Measurements from ENCODE around the gene SHBG.
"Not testable (repeated sequence)": the region's sequence is repeated elsewhere in the genome, so short reads cannot be mapped to it uniquely, and the experiment has no call there.

Gene SHBG

GRCh38 chr17:7612294-7612640, 17.7 kb upstream of the SHBG start:
- DNase-seq, result no peak

GRCh38 chr17:7613769-7614424, 16.0 kb upstream of the SHBG start:
- DNase-seq, result no peak

GRCh38 chr17:7614425-7615264, 15.3 kb upstream of the SHBG start, which contains the start of gene FXR2:
TSS of gene FXR2 (minus strand) at chr17:7614897. CDS start at chr17:7614532, 365 bp downstream.
- peak; percentile 98 for DNase-seq

GRCh38 chr17:7615265-7615747, 14.6 kb upstream of the SHBG start:
- DNase-seq, result no peak

- no peak for DNase-seq
Measured at GRCh38 chr17:7618608-7619007, 11.3 kb upstream of the SHBG start.

- DNase-seq, result no peak
Measured at GRCh38 chr17:7620835-7621234, 9.1 kb upstream of the SHBG start.

- no peak for DNase-seq
Measured at GRCh38 chr17:7623661-7624060, 6.3 kb upstream of the SHBG start.

GRCh38 chr17:7625749-7626148, 4.2 kb upstream of the SHBG start:
- not testable (repeated sequence) for DNase-seq

GRCh38 chr17:7626307-7626706, 3.6 kb upstream of the SHBG start:
- DNase-seq, result no peak

- DNase-seq, result no peak
Measured at GRCh38 chr17:7626956-7627249, 3.0 kb upstream of the SHBG start.

- DNase-seq, result peak; percentile 80
Measured at GRCh38 chr17:7627250-7628121, 2.4 kb upstream of the SHBG start, which contains the start of gene SAT2. TSS of gene SAT2 (minus strand) at chr17:7627821. CDS start at chr17:7627635, 186 bp downstream.

- DNase-seq, result no peak
Measured at GRCh38 chr17:7631398-7632380, 1.8 kb downstream of the SHBG start.

- DNase-seq, result no peak
Measured at GRCh38 chr17:7632492-7632894, 2.6 kb downstream of the SHBG start.

- DNase-seq, result no peak
Measured at GRCh38 chr17:7633093-7633492, 3.2 kb downstream of the SHBG start.

GRCh38 chr17:7634384-7634783, 4.4 kb downstream of the SHBG start:
- peak; percentile 48 for DNase-seq

GRCh38 chr17:7636163-7636562, 6.2 kb downstream of the SHBG start:
- DNase-seq, result no peak

GRCh38 chr17:7640783-7641182, 10.8 kb downstream of the SHBG start:
- no peak for DNase-seq

- not testable (repeated sequence) for DNase-seq
Measured at GRCh38 chr17:7641635-7642034, 11.7 kb downstream of the SHBG start.

GRCh38 chr17:7644775-7645174, 14.8 kb downstream of the SHBG start:
- DNase-seq, result no peak

GRCh38 chr17:7646457-7646856, 16.5 kb downstream of the SHBG start:
- DNase-seq, result no peak

- DNase-seq, result no peak
Measured at GRCh38 chr17:7647018-7647417, 17.1 kb downstream of the SHBG start.

- DNase-seq, result peak; percentile 44
Measured at GRCh38 chr17:7650509-7651096, 20.7 kb downstream of the SHBG start, which contains the start of gene ATP1B2. TSS of gene ATP1B2 (plus strand) at chr17:7650926. CDS start at chr17:7651519, 593 bp downstream.
